Measurements from ENCODE around the gene KIF1B. TPM values are rescaled to one million over a fixed set of nuclear protein-coding genes. Genes with fewer than 3 reads are reported as not detected.
"Not testable (repeated sequence)": the region's sequence is repeated elsewhere in the genome, so short reads cannot be mapped to it uniquely, and the experiment has no call there.

Gene KIF1B
- total and polyA plus RNA-seq, 9 of the 15 experiments (the other 6 are each of a cell fraction or from before 2014, with no cell fraction given), result 2.8 to 19.8 (median 11.9) TPM

GRCh38 chr1:10220200-10220599 lies 9.8 kb downstream of the KIF1B start:
- Histone ChIP-seq H4K20me1 (replicated peaks; ENCODE audit: control insufficient read depth, insufficient read depth, low read length) (peaks cover 4% of the 10 kb centered on the region; the same call in 1 of the 2 replicates), H3K9me1 (ENCODE audit: control insufficient read depth, insufficient read depth, low read length) (no peaks in the 10 kb centered on the region), H3K4me3 (no peak overlapping the region), H3K36me3 (ENCODE audit: control insufficient read depth, insufficient read depth, low read length) (no peaks in the 10 kb centered on the region), H3K27me3 (ENCODE audit: control insufficient read depth in 2 of 2, insufficient read depth in 2 of 2, low read length in 2 of 2) (no peaks in the 10 kb centered on the region), H3K9me3 (replicated peaks; ENCODE audit: control insufficient read depth, insufficient read depth, low read depth, low read length) (no peaks in the 10 kb centered on the region), H2AFZ (ENCODE audit: low read depth, low read length) (no peak overlapping the region), H3K27ac (ENCODE audit: extremely low read depth, low read depth, low read length) (no peak overlapping the region), H3K79me2 (ENCODE audit: control insufficient read depth, insufficient read depth, low read length) (peaks cover 10% of the 10 kb centered on the region; the same call in 2 of the 3 replicates), H3K4me2 (ENCODE audit: insufficient read depth, low read length) (no peak overlapping the region), H3K9ac (ENCODE audit: insufficient read depth in 1 of 2, low read depth in 2 of 2, low read length in 2 of 2) (no peak overlapping the region), H3K4me1 (replicated peaks in 1 of 2; ENCODE audit: control insufficient read depth in 2 of 2, insufficient read depth in 2 of 2, low read length in 2 of 2) (no peaks in the 10 kb centered on the region; a peak in 1 of 5 replicates)
- peak; percentile 96 for TF ChIP-seq DACH1 (IDR thresholded peaks at IDR 0.05; ENCODE audit: partially characterized antibody)
- TF ChIP-seq TRIM24 (IDR thresholded peaks at IDR 0.05), result no peak
- TF ChIP-seq GATAD2B (IDR thresholded peaks at IDR 0.05; ENCODE audit: borderline replicate concordance), result peak; percentile 65
- POLR2A ChIA-PET, result interaction anchor here (3.1 kb wide), 1 partner anchor 9 kb away, joined by 19 read pairs; the partner anchor contains the start of gene KIF1B
- no peak for ATAC-seq
- no peak for DNase-seq (ENCODE audit: extremely low read depth in 1 of 4, low spot score in 3 of 4)
- BruUV-seq (replicated peaks), result no TSS peak
- no peak for FAIRE-seq
- in situ Hi-C loops (cut with MboI) (no loop called here), intact Hi-C loops (cut with micrococcal nuclease) (no loop called here)
- CTCF ChIA-PET (ENCODE audit: low intra/inter-chr PET ratio), result no interaction called here

- H3K79me2 ChIP-seq (ENCODE audit: control insufficient read depth, insufficient read depth, low read length), result peaks cover 10% of the 10 kb centered on the region; the same call in 2 of the 3 replicates
- POLR2A ChIA-PET, result interaction anchor here (3.1 kb wide), 1 partner anchor 10 kb away, joined by 19 read pairs; the partner anchor contains the start of gene KIF1B
- BruUV-seq (replicated peaks); ATAC-seq; H3K4me1 ChIP-seq (replicated peaks in 1 of 2; ENCODE audit: control insufficient read depth in 2 of 2, insufficient read depth in 2 of 2, low read length in 2 of 2); H3K36me3 ChIP-seq (ENCODE audit: control insufficient read depth, insufficient read depth, low read length); H3K9ac ChIP-seq (ENCODE audit: insufficient read depth in 1 of 2, low read depth in 2 of 2, low read length in 2 of 2); H2AFZ ChIP-seq (ENCODE audit: low read depth, low read length); FAIRE-seq; H3K27ac ChIP-seq (ENCODE audit: extremely low read depth, low read depth, low read length); H3K27me3 ChIP-seq (ENCODE audit: control insufficient read depth in 2 of 2, insufficient read depth in 2 of 2, low read length in 2 of 2); H3K9me3 ChIP-seq (replicated peaks; ENCODE audit: control insufficient read depth, insufficient read depth, low read depth, low read length); H3K4me3 ChIP-seq; DNase-seq (ENCODE audit: extremely low read depth in 1 of 4, low spot score in 3 of 4); H3K4me2 ChIP-seq (ENCODE audit: insufficient read depth, low read length); CTCF ChIA-PET (ENCODE audit: low intra/inter-chr PET ratio); H4K20me1 ChIP-seq (replicated peaks; ENCODE audit: control insufficient read depth, insufficient read depth, low read length); H3K9me1 ChIP-seq (ENCODE audit: control insufficient read depth, insufficient read depth, low read length); intact Hi-C loops (cut with micrococcal nuclease); in situ Hi-C loops (cut with MboI): not testable (repeated sequence)
- 54% methylated on average over 6 of the region's 6 CpGs for WGBS (ENCODE audit: insufficient coverage, low coverage, missing lambda C conversion rate)
These were observed 10.3 kb downstream of the KIF1B start for GRCh38 chr1:10220657-10221056.
